ENCODE data around the gene CNTN5.

The CNTN5 gene

DNA sequence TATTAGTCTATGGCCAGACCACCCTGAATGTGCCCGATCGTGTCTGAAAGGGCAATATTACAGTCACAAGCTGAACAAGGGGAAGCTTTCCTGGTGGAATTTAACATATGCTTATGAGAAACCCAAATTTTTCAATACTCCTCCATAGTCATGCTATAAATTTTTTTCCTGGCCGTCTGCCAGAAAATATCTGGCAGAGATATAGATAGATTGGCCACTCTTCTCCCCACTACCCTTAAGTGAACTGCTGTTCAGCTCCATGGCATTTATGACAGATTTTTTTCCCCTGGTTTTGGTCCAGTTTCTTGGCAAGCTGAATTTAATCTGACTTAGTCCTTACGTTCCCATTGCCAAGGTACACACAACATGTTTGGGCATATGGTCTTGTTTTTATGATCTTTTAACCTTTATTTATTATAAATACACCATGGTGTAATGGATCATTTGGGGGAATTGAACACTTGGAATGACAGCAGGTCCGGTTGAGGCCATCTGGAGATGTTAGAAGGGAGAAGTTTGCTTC, 328.5 kb downstream of the CNTN5 start:
- TF ChIP-seq ZNF274 (IDR thresholded peaks at IDR 0.05; ENCODE audit: low read depth, low read length) = no peak
- no peak overlapping the region for H3K4me3 ChIP-seq (ENCODE audit: low read length)

DNA sequence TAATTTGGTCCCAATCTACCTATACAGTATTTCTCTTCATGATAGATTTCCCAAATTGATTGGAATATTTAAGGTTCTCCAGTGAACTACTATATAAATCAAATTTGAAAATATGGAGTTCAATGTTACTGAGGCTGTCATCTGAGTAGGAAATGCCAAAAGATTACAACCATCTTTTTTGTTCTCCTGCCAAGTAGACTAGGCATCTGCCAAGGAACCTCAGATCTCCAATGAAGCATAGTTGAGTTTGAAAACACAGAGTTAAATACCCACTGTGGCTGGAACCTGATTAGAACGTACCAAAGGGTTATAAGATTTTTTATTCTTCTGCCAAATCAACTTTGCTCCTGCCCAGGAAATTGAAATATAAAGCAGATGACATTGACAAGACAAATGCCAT, 330.9 kb downstream of the CNTN5 start:
- TF ChIP-seq ZNF274 (IDR thresholded peaks at IDR 0.05; ENCODE audit: low read depth, low read length) = no peak
- H3K4me3 ChIP-seq (ENCODE audit: low read length) = no peak overlapping the region

DNA sequence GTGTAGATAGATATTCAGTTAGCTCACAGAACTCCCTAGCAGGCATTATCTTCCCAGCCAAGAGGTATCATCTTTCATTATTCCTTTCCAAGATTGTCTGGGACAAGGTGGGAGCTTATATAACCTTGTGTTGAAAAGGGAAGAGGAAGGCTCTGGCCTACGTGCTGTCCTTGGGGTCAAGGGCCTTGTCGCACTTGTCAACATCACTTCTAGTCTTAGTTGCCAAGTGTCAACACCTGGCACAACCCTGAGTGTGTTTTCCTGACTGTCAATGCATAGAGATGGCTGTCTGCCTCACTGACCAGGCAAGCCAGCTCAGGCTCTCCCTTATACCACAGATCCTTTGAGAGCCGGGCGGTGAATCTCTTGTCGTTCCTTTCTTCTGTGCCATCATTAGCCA, 331.9 kb downstream of the CNTN5 start:
- H3K4me3 ChIP-seq (ENCODE audit: low read length) = no peak overlapping the region
- no peak for TF ChIP-seq ZNF274 (IDR thresholded peaks at IDR 0.05; ENCODE audit: low read depth, low read length)

- TF ChIP-seq ZNF274 (IDR thresholded peaks at IDR 0.05; ENCODE audit: low read depth, low read length) = no peak
- no peak overlapping the region for H3K4me3 ChIP-seq (ENCODE audit: low read length)
These were observed 345.8 kb downstream of the CNTN5 start for GRCh38 chr11:99366546-99366945.

DNA sequence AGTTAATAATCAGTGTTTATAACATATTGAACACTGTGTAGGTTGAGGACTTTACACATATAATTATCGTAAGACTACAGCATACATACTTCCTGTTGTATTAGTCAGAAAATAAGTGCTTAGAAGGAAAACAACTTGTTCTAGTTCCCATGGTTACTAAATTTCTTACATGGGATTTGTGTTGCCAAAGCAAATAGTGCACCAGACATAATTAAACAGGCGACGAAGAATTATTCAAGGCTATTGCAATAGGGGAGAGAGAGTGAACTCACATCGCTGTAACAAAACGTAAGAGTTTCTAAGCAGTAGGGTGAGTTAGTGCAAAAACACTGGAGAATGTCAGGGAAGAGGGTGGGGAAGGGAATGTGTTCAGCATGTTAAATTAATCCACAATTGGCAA, 347.8 kb downstream of the CNTN5 start:
- no peak for TF ChIP-seq ZNF274 (IDR thresholded peaks at IDR 0.05; ENCODE audit: low read depth, low read length)
- no peak overlapping the region for H3K4me3 ChIP-seq (ENCODE audit: low read length)

GRCh38 chr11:99370549-99371216, 349.9 kb downstream of the CNTN5 start:
- no peak overlapping the region for H3K4me3 ChIP-seq (ENCODE audit: low read length)
- TF ChIP-seq ZNF274 (IDR thresholded peaks at IDR 0.05; ENCODE audit: low read depth, low read length) = no peak

GRCh38 chr11:99371257-99371656, 350.5 kb downstream of the CNTN5 start:
- H3K4me3 ChIP-seq (ENCODE audit: low read length) = no peak overlapping the region
- no peak for TF ChIP-seq ZNF274 (IDR thresholded peaks at IDR 0.05; ENCODE audit: low read depth, low read length)

- no peak for TF ChIP-seq ZNF274 (IDR thresholded peaks at IDR 0.05; ENCODE audit: low read depth, low read length)
- H3K4me3 ChIP-seq (ENCODE audit: low read length) = no peak overlapping the region
These were observed 355.7 kb downstream of the CNTN5 start for GRCh38 chr11:99376463-99376862.

GRCh38 chr11:99383648-99384245, 363.0 kb downstream of the CNTN5 start:
- TF ChIP-seq ZNF274 (IDR thresholded peaks at IDR 0.05; ENCODE audit: low read depth, low read length) = no peak
- no peak overlapping the region for H3K4me3 ChIP-seq (ENCODE audit: low read length)

- no peak for TF ChIP-seq ZNF274 (IDR thresholded peaks at IDR 0.05; ENCODE audit: low read depth, low read length)
- no peak overlapping the region for H3K4me3 ChIP-seq (ENCODE audit: low read length)
These were observed 370.5 kb downstream of the CNTN5 start for GRCh38 chr11:99391245-99391644.

GRCh38 chr11:99406345-99406744, 385.6 kb downstream of the CNTN5 start:
- no peak overlapping the region for H3K4me3 ChIP-seq (ENCODE audit: low read length)
- no peak for TF ChIP-seq ZNF274 (IDR thresholded peaks at IDR 0.05; ENCODE audit: low read depth, low read length)

- TF ChIP-seq ZNF274 (IDR thresholded peaks at IDR 0.05; ENCODE audit: low read depth, low read length) = no peak
- H3K4me3 ChIP-seq (ENCODE audit: low read length) = no peak overlapping the region
These were observed 389.9 kb downstream of the CNTN5 start for GRCh38 chr11:99410636-99411035.

GRCh38 chr11:99418927-99419720, 398.4 kb downstream of the CNTN5 start:
- no peak for TF ChIP-seq ZNF274 (IDR thresholded peaks at IDR 0.05; ENCODE audit: low read depth, low read length)
- H3K4me3 ChIP-seq (ENCODE audit: low read length) = no peak overlapping the region

GRCh38 chr11:99419991-99420390, 399.2 kb downstream of the CNTN5 start:
- no peak overlapping the region for H3K4me3 ChIP-seq (ENCODE audit: low read length)
- no peak for TF ChIP-seq ZNF274 (IDR thresholded peaks at IDR 0.05; ENCODE audit: low read depth, low read length)
